A549 (cell line): ENCODE data around the gene TRIM41. TPM values are rescaled to one million over a fixed set of nuclear protein-coding genes. Genes with fewer than 3 reads are reported as not detected.

Experiments
- ATAC-seq, 2 experiments: fragments of 200-7000 bp in 1 of 2; fragments of >200 bp in 1 of 2; cut with Nextera tagmentation in 1 of 2; cut with Tn5 transposase in 1 of 2; 3 replicates each; pipeline versions ENCODE4 v1.8.0 to v1.9.1; 2018 to 2020; ENCODE audit warnings: mild to moderate bottlenecking in 1 of 2, moderate library complexity in 1 of 2
- CTCF ChIA-PET: fragments of 300-600 bp; sonication (Branson Sonifier 250); formaldehyde crosslinking; extraction: SDS; loops from one replicate; lab custom pipeline; 2021; ENCODE audit warnings: antibody characterized with exemption, inconsistent platforms; lab: Yijun Ruan, JAX
- POLR2A ChIA-PET: fragments of 350-600 bp; formaldehyde crosslinking; extraction: SDS; loops from one replicate; lab custom pipeline; 2021; ENCODE audit warnings: antibody characterized with exemption, inconsistent platforms; lab: Yijun Ruan, JAX
- DNase-seq, 2 experiments: peaks; one replicate each; pipeline versions ENCODE4 v3.0.0 to v3.0.0-alpha.2; 2011 to 2016; ENCODE audit warnings: low read depth in 1 of 2, low spot score in 1 of 2
- FAIRE-seq: peaks from 2 replicates; lab custom pipeline; 2011; peaks lifted over from hg19 to GRCh38; lab: Jason Lieb, UNC
- H3K27ac ChIP-seq, 2 experiments: fragments of >200 bp; sonication (Bioruptor Twin); formaldehyde crosslinking; 3 replicates each; pipeline ENCODE4 v1.5.1; 2016 to 2017
- H3K4me1 ChIP-seq: fragments of >200 bp; sonication (Bioruptor Twin); formaldehyde crosslinking; 3 replicates; pipeline ENCODE4 v1.6.1; 2016
- H3K4me2 ChIP-seq: fragments of >200 bp; sonication (Bioruptor Twin); formaldehyde crosslinking; 3 replicates; pipeline ENCODE4 v1.6.1; 2016
- H3K4me3 ChIP-seq: fragments of >200 bp; sonication (Bioruptor Twin); formaldehyde crosslinking; 3 replicates; pipeline ENCODE4 v1.5.1; 2016
- H3K9me3 ChIP-seq: fragments of >200 bp; sonication (Bioruptor Twin); formaldehyde crosslinking; 3 replicates; pipeline ENCODE4 v1.6.1; 2016
- BCL3 ChIP-seq: fragments of >200 bp; sonication (Bioruptor Twin); formaldehyde crosslinking; IDR thresholded peaks from 3 replicates; pipeline ENCODE4 v1.6.1; 2016
- CBX2 ChIP-seq: fragments of 200-600 bp; sonication (generic); IDR thresholded peaks from 2 replicates; pipeline ENCODE4 v1.6.1; 2016; ENCODE audit warnings: low read depth, mild to moderate bottlenecking, borderline replicate concordance
- CTCF ChIP-seq: fragments of >200 bp; sonication (Bioruptor Twin); formaldehyde crosslinking; IDR thresholded peaks from 3 replicates; pipeline ENCODE4 v1.5.1; 2016
- E2F6 ChIP-seq: IDR thresholded peaks from 2 replicates; pipeline ENCODE4 v1.6.1; 2012; ENCODE audit warnings: low read depth, borderline replicate concordance
- EHF ChIP-seq: fragments of 250-450 bp; sonication (Bioruptor Pico); IDR thresholded peaks from 2 replicates; pipeline ENCODE4 v1.5.0; 2020; ENCODE audit warnings: mild to moderate bottlenecking
- ELK1 ChIP-seq: fragments of 150-350 bp; IDR thresholded peaks from 2 replicates; pipeline ENCODE4 v1.6.1; 2014; ENCODE audit warnings: low read depth, mild to moderate bottlenecking, low read length
- HMGXB4 ChIP-seq: fragments of 250-450 bp; sonication (Bioruptor Pico); IDR thresholded peaks from 2 replicates; pipeline ENCODE4 v1.5.0; 2021; ENCODE audit warnings: mild to moderate bottlenecking, moderate library complexity, borderline replicate concordance
- HOXA7 ChIP-seq: fragments of 250-450 bp; sonication (Bioruptor Pico); IDR thresholded peaks from 2 replicates; pipeline ENCODE4 v1.5.0; 2020; ENCODE audit warnings: mild to moderate bottlenecking, moderate library complexity
- HOXB5 ChIP-seq: fragments of 250-450 bp; sonication (Bioruptor Pico); IDR thresholded peaks from 2 replicates; pipeline ENCODE4 v1.5.0; 2020; ENCODE audit warnings: mild to moderate bottlenecking, moderate library complexity
- MAX ChIP-seq: IDR thresholded peaks from 2 replicates; pipeline ENCODE4 v1.6.1; 2012
- NFE2L2 ChIP-seq: fragments of 150-350 bp; conservative IDR thresholded peaks from 2 replicates; pipeline ENCODE4 v1.6.1; 2014; ENCODE audit warnings: low read length
- NR3C1 ChIP-seq: fragments of >200 bp; sonication (Bioruptor Twin); formaldehyde crosslinking; IDR thresholded peaks from 3 replicates; pipeline ENCODE4 v1.6.1; 2017
- PBX3 ChIP-seq: IDR thresholded peaks from 2 replicates; pipeline ENCODE4 v1.6.1; 2012
- POLR2A ChIP-seq: IDR thresholded peaks from 2 replicates; pipeline ENCODE4 v1.6.1; 2012; ENCODE audit warnings: mild to moderate bottlenecking, low read length
- RAD21 ChIP-seq, 2 experiments: fragments of >200 bp in 1 of 2; sonication (Bioruptor Twin) in 1 of 2; formaldehyde crosslinking in 1 of 2; IDR thresholded peaks in 1 of 2; conservative IDR thresholded peaks in 1 of 2; 2 replicates in 1 of 2; 3 replicates in 1 of 2; pipeline ENCODE4 v1.6.1; 2012 to 2018; ENCODE audit warnings: inconsistent platforms in 1 of 2
- RARB ChIP-seq: fragments of 250-450 bp; sonication (Bioruptor Pico); IDR thresholded peaks from 2 replicates; pipeline ENCODE4 v1.8.0; 2021; ENCODE audit warnings: mild to moderate bottlenecking, moderate library complexity
- RNF2 ChIP-seq: fragments of 200-600 bp; sonication (generic); IDR thresholded peaks from 2 replicates; pipeline ENCODE4 v1.6.1; 2016; ENCODE audit warnings: low read depth, mild to moderate bottlenecking, antibody characterized with exemption, moderate library complexity, borderline replicate concordance
- SREBF2 ChIP-seq: fragments of 450-650 bp; IDR thresholded peaks from 2 replicates; pipeline ENCODE4 v1.6.1; 2014; ENCODE audit warnings: mild to moderate bottlenecking, moderate library complexity
- WGBS: methylation state at CpG from one replicate; pipeline ENCODE4 v1.1.6; 2017; ENCODE audit errors: missing lambda C conversion rate; 5-methylcytosine and 5-hydroxymethylcytosine counted together
- polyA plus RNA-seq, 4 experiments: library from polyadenylated mRNA; depleted of rRNA in 3 of 4; stranded (reverse); fragments of >200 nt; fragmentation: RNase III in 1 of 4; extraction: RNeasy Plus Mini Kit Qiagen cat#74134 plus additional on column Dnase treatment in 1 of 4; gene quantifications; 2 replicates in 3 of 4; 3 replicates in 1 of 4; pipeline ENCODE4 v1.2.3, GENCODE V29; 2011 to 2017

The TRIM41 gene
- polyA plus RNA-seq, 2 of the 4 experiments (the other 2 are of a cell fraction): 22.7 to 32.5 TPM

GRCh38 chr5:181230551-181230950 is 7.5 kb downstream of the TRIM41 start (continued):
- TF ChIP-seq MAX (no peak), RAD21 (conservative IDR thresholded peaks at IDR 0.05 in 1 of 2, IDR thresholded peaks at IDR 0.05 in 1 of 2) (no peak)

GRCh38 chr5:181231432-181231831 is 8.4 kb downstream of the TRIM41 start:
- 72% methylated on average over 1 of the region's 7 CpGs for WGBS
- no peak overlapping the region for H3K4me3 ChIP-seq
- CTCF ChIA-PET: no interaction called here
- no peak for DNase-seq
- H3K4me1 ChIP-seq: no peaks in the 10 kb centered on the region
- H3K9me3 ChIP-seq: no peaks in the 10 kb centered on the region
- FAIRE-seq: no peak
- peak in 1 of 2 experiments; percentile 7; a peak in 3 of 6 replicates for ATAC-seq
- TF ChIP-seq SREBF2 (no peak), CBX2 (no peak), EHF (no peak), RARB (CRISPR knock-in tag) (no peak), HOXA7 (CRISPR knock-in tag) (no peak), RNF2 (no peak), BCL3 (no peak), HMGXB4 (CRISPR knock-in tag) (no peak), PBX3 (no peak), NR3C1 (no peak), MAX (no peak), CTCF (no peak), POLR2A (no peak), NFE2L2 (no peak), E2F6 (no peak), HOXB5 (CRISPR knock-in tag) (no peak), ELK1 (no peak)
- no peak overlapping the region for H3K4me2 ChIP-seq
- no peak overlapping the region for H3K27ac ChIP-seq
- POLR2A ChIA-PET: no interaction called here
